ENCODE measurements around the gene SDHAF1.

DNA sequence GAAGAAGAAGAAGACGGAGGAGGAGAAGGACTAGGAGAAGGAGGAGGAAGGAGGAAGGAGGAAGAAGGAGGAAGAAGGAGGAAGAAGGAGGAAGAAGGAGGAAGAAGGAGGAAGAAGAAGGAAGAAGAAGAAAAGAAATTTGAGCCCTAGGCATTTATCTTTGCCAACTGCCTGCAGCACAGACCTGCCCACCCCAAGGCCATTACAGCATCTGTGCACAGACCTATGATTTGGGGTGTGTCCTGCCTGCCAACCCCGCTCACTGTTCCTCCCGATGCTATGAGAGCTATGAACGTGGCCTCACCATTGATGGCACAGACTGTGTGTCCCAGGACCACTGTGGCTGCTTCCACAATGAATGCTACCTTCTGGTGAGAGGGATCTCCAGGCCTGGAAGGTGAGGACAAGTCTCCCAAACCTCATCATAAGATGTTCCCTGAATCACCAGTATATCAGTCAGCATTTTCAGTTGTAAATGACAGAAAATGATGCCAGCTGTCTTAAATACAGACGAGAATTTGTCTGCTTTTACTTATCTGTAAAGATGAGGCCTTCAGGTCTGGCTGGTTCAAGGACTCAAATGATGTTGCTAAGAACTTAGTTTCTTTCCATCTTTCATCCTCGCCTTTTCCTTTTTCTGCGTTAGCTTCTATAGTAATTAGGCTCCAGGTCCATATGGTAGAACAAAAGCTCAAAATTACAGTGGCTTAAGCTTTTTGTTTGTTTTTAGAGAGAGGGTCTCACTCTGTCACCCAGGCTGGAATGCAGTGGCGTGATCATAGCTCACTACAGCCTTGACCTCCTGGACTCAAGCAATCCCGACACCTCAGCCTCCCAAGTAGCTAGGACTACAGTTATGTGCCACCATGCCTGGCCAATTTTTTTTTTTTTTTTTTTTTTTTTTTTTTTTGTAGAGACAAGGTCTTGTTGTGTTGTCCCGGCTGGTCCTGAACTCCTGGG lies 3.9 kb upstream of the SDHAF1 start:
- TF ChIP-seq, protein P1, sequence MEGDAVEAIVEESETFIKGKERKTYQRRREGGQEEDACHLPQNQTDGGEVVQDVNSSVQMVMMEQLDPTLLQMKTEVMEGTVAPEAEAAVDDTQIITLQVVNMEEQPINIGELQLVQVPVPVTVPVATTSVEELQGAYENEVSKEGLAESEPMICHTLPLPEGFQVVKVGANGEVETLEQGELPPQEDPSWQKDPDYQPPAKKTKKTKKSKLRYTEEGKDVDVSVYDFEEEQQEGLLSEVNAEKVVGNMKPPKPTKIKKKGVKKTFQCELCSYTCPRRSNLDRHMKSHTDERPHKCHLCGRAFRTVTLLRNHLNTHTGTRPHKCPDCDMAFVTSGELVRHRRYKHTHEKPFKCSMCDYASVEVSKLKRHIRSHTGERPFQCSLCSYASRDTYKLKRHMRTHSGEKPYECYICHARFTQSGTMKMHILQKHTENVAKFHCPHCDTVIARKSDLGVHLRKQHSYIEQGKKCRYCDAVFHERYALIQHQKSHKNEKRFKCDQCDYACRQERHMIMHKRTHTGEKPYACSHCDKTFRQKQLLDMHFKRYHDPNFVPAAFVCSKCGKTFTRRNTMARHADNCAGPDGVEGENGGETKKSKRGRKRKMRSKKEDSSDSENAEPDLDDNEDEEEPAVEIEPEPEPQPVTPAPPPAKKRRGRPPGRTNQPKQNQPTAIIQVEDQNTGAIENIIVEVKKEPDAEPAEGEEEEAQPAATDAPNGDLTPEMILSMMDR (conservative IDR thresholded peaks at IDR 0.05 in 1 of 2, IDR thresholded peaks at IDR 0.05 in 1 of 2; ENCODE audit: extremely low read depth in 1 of 2, insufficient read depth in 1 of 2, low read depth in 1 of 2, low read length in 2 of 2), result no peak
- no peak for TF ChIP-seq EZH2 (IDR thresholded peaks at IDR 0.05; ENCODE audit: borderline replicate concordance, low read length)

All from mammary epithelial cell (primary cell).